ACC112 (cell line): Measurements from ENCODE around the gene LRRC8B.
A peak's percentile ranks its signal among the peaks of the same experiment; 100 is the strongest.

Experiments
- H2AFZ ChIP-seq: fragments of 200-600 bp; sonication (generic); one replicate; pipeline ENCODE4 v1.6.0; 2017; ENCODE audit warnings: antibody characterized with exemption, low read length; ENCODE audit not compliant: unreplicated experiment
- H3K27ac ChIP-seq: fragments of 200-600 bp; sonication (generic); 2 replicates; pipeline ENCODE4 v1.5.1; 2014; ENCODE audit warnings: low read depth, mild to moderate bottlenecking, antibody characterized with exemption, low read length, moderate library complexity
- H3K27me3 ChIP-seq: fragments of 200-600 bp; sonication (generic); 2 replicates; pipeline ENCODE4 v1.6.1; 2014; ENCODE audit warnings: mild to moderate bottlenecking, antibody characterized with exemption, low read length, moderate library complexity, mixed read lengths; ENCODE audit not compliant: insufficient read depth
- H3K36me3 ChIP-seq: fragments of 200-600 bp; sonication (generic); 2 replicates; pipeline ENCODE4 v1.6.1; 2016; ENCODE audit warnings: mild to moderate bottlenecking, antibody characterized with exemption, low read length, moderate library complexity, mixed read lengths; ENCODE audit not compliant: insufficient read depth
- H3K4me1 ChIP-seq: fragments of 200-600 bp; sonication (generic); one replicate; pipeline ENCODE4 v1.6.1; 2016; ENCODE audit warnings: low read length, mixed read lengths; ENCODE audit not compliant: insufficient read depth, unreplicated experiment, control insufficient read depth
- H3K4me3 ChIP-seq: fragments of 200-600 bp; sonication (generic); 2 replicates; pipeline ENCODE4 v1.5.1; 2014; ENCODE audit warnings: mild to moderate bottlenecking, low read depth, low read length
- H3K79me2 ChIP-seq: fragments of 200-600 bp; sonication (generic); one replicate; pipeline ENCODE4 v1.6.0; 2016; ENCODE audit warnings: low read length; ENCODE audit not compliant: control insufficient read depth, unreplicated experiment, insufficient read depth

LRRC8B gene

DNA sequence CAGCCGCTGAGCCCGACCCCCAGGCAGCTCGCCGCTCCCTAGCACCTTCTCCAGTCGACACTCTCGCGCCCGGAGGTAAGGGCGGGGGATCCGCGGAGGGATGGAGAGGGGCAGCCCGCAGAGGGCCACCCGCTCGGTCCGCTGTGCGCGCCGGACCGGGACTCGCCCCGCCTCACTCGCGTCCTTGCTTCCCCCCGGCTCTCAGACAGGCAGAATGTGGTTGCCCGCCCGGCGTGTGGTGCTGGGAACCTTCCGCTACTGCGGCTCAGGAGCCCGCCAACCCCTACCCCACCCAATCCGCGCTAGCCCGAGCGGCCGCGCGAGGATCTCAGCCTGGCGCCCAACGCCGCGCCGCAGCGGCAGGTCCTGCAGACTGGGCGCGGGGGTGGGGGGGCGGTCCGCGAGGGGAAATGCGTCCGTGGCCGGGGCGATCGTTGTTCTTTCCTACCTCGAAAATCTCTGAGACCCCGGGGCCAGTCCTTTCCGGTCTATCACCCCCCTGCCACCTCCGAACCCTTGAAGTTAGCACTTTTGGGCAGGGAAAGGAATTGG lies 108.7 kb downstream of the LRRC8B start:
- Histone ChIP-seq H3K36me3 (no peaks in the 10 kb centered on the region), H3K79me2 (peaks cover 38% of the 10 kb centered on the region), H3K4me1 (peaks cover 35% of the 10 kb centered on the region), H3K27me3 (no peaks in the 10 kb centered on the region), H3K4me3 (peak overlapping the region; percentile 86), H2AFZ (peak overlapping the region; percentile 19), H3K27ac (peak overlapping the region; percentile 37; the same call in 1 of the 2 replicates)

GRCh38 chr1:89633800-89634625 lies 109.4 kb downstream of the LRRC8B start:
- Histone ChIP-seq H3K27ac (peak overlapping the region; percentile 37; the same call in 1 of the 2 replicates), H2AFZ (peak overlapping the region; percentile 19), H3K27me3 (no peaks in the 10 kb centered on the region), H3K4me1 (peaks cover 35% of the 10 kb centered on the region), H3K4me3 (peak overlapping the region; percentile 86), H3K79me2 (peaks cover 42% of the 10 kb centered on the region), H3K36me3 (no peaks in the 10 kb centered on the region)

DNA sequence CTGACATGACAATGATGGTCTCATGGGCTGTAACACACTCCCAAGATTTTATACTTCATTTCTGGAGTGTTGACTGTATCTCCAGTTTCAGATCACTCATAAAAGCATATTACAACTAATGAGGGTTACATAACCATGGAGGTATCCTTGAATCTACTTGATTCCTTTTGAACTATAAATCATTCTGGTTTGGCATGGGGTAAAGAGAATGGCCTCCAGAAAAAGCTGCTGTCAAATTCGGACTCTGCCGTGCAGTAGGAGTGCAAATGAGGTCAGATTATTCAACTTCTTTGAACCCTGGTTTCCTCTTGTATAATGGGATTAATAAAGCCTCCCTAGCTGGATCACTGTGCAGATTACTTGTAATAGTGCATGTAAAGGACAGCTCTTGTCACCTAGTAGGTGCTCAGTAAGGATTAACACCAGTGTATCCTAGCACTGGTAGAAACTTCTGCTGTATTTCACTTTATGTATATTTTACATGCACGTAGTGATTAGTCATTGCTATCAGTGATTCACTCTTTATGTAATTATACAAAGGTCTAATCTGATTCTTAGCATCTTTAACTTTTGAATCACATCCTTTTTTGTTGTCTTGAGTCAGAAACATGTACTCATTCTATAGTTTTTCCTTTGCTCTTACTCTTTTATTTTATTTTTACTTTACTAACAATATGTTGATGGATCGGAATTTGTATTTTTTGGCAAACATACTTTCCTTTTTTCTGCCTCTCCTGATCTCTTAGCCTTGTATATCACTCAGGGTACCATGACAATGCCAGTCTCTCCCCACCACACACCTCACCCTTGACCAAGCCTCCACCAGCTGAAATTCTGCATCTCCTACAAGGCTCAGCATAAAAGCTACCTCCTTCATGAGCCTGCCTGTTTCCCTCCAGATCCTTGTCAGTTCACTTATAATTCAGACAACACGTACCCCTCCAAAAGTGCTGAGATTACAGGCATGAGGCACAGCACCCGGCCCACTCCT lies 111.5 kb downstream of the LRRC8B start:
- peak overlapping the region; percentile 40 for H3K4me3 ChIP-seq
- peak overlapping the region; percentile 74 for H3K27ac ChIP-seq
- peaks cover 56% of the 10 kb centered on the region for H3K79me2 ChIP-seq

GRCh38 chr1:89637496-89637895 lies 112.9 kb downstream of the LRRC8B start:
- Histone ChIP-seq H3K27me3 (no peaks in the 10 kb centered on the region), H3K36me3 (no peaks in the 10 kb centered on the region), H2AFZ (peak overlapping the region; percentile 62), H3K4me1 (peaks cover 35% of the 10 kb centered on the region), H3K4me3 (peak overlapping the region; percentile 33), H3K79me2 (peaks cover 67% of the 10 kb centered on the region), H3K27ac (peak overlapping the region; percentile 74)

More for the DNA sequence above, 111.5 kb downstream of the LRRC8B start:
- Histone ChIP-seq H3K27me3 (no peaks in the 10 kb centered on the region), H3K36me3 (no peaks in the 10 kb centered on the region), H2AFZ (no peak overlapping the region), H3K4me1 (peaks cover 35% of the 10 kb centered on the region)

- 0 out of 2 replicates have a peak, but pooled peaks cover 5% of the 10 kb centered on the region for H3K36me3 ChIP-seq
- no peak overlapping the region for H3K27ac ChIP-seq
- H3K79me2 ChIP-seq = peaks cover 62% of the 10 kb centered on the region
- no peaks in the 10 kb centered on the region for H3K27me3 ChIP-seq
- peaks cover 26% of the 10 kb centered on the region for H3K4me1 ChIP-seq
- no peak overlapping the region for H3K4me3 ChIP-seq
- H2AFZ ChIP-seq = no peak overlapping the region
Observed at GRCh38 chr1:89640440-89640839, 115.8 kb downstream of the LRRC8B start.

DNA sequence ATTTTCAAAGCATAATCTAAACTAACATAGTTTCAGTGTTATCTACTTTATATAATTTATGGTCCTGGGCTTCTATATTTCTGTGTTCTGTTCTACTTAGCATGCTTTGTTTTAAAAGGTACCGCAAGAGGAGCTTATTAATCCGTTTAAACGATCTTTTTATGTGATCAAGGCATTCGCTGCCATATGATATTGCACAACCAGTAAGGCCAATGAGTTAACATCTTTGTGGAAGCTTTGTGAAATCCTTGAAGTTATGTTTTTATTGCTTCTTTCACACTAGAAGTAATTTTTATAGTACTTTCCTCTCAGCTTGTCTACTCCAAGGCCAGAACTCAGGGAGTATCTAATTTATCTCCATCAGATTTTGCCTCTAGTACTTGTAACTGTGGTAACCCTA lies 117.2 kb downstream of the LRRC8B start:
- H3K4me1 ChIP-seq = peaks cover 16% of the 10 kb centered on the region
- H3K27ac ChIP-seq = no peak overlapping the region
- no peak overlapping the region for H2AFZ ChIP-seq
- H3K36me3 ChIP-seq = peaks cover 12% of the 10 kb centered on the region
- peaks cover 56% of the 10 kb centered on the region for H3K79me2 ChIP-seq
- H3K27me3 ChIP-seq = no peaks in the 10 kb centered on the region
- H3K4me3 ChIP-seq = no peak overlapping the region

- Histone ChIP-seq H2AFZ (no peak overlapping the region), H3K79me2 (peaks cover 39% of the 10 kb centered on the region), H3K27ac (no peak overlapping the region), H3K27me3 (no peaks in the 10 kb centered on the region), H3K4me3 (no peak overlapping the region), H3K36me3 (peaks cover 12% of the 10 kb centered on the region), H3K4me1 (no peaks in the 10 kb centered on the region)
Observed at GRCh38 chr1:89643577-89643976, 118.9 kb downstream of the LRRC8B start.

DNA sequence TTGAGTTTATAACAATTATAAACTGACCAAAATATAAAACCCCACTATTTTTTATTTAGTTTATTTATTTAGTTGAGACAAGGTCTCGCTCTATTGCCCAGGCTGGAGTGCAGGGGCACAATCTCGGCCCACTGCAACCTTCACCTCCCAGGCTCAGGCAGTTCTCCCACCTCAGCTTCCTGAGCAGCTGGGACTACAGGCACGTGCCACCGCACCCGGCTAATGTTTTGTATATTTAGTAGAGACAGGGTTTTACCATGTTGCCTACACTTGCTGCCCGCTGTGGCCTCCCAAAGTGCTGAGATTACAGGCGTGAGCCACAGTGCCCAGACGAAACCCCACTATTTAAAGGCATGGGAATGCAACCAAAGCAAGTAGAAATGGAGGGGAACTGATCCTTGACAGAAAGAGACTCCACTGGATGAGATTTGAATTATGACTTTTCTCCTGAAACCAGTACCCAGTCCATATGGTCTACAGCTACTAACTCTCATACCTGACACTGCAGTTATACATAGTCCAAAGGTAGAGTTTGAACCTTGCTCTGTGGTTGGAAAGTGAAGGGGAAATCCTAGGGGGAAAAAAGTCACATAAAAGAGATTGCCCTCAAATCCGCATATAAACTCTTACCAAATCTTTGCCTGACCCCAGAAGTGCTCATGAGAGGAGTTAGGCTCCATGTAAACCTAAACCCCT lies 119.6 kb downstream of the LRRC8B start:
- H2AFZ ChIP-seq = no peak overlapping the region
- no peaks in the 10 kb centered on the region for H3K27me3 ChIP-seq
- H3K79me2 ChIP-seq = peaks cover 41% of the 10 kb centered on the region
- no peak overlapping the region for H3K27ac ChIP-seq
- H3K4me1 ChIP-seq = no peaks in the 10 kb centered on the region
- peaks cover 12% of the 10 kb centered on the region for H3K36me3 ChIP-seq
- H3K4me3 ChIP-seq = no peak overlapping the region

DNA sequence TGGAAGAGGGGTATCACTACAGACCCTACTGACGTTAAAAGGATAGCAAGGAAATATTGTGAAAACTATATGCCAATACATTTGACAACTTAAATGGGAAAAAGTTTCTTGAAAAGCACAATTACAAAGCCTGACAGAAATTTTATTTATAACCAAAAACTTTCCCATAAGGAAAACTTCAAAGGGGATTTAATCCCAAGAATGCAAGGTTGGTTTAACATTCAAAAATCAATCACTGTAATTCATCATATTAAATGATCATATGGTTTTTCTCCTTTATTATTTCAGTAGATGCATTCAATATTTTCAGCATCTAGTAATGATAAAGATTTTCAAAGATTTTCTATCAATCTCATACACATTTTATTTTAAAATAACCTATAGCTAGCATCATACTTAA lies 121.6 kb downstream of the LRRC8B start:
- no peak overlapping the region for H3K27ac ChIP-seq
- no peaks in the 10 kb centered on the region for H3K27me3 ChIP-seq
- peaks cover 29% of the 10 kb centered on the region for H3K79me2 ChIP-seq
- no peaks in the 10 kb centered on the region for H3K4me1 ChIP-seq
- no peak overlapping the region for H2AFZ ChIP-seq
- peaks cover 12% of the 10 kb centered on the region for H3K36me3 ChIP-seq
- no peak overlapping the region for H3K4me3 ChIP-seq
